HG03432 (cell line): ENCODE results near the gene WDFY1.
A peak's percentile ranks its signal among the peaks of the same experiment; 100 is the strongest.

Source experiments
- ATAC-seq: cut with Tn5 transposase; IDR thresholded peaks from one replicate; pipeline ENCODE4 v1.9.1; 2021; ENCODE audit warnings: mild to moderate bottlenecking, moderate library complexity; ENCODE audit not compliant: unreplicated experiment

WDFY1 gene, protein sequence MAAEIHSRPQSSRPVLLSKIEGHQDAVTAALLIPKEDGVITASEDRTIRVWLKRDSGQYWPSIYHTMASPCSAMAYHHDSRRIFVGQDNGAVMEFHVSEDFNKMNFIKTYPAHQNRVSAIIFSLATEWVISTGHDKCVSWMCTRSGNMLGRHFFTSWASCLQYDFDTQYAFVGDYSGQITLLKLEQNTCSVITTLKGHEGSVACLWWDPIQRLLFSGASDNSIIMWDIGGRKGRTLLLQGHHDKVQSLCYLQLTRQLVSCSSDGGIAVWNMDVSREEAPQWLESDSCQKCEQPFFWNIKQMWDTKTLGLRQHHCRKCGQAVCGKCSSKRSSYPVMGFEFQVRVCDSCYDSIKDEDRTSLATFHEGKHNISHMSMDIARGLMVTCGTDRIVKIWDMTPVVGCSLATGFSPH

DNA sequence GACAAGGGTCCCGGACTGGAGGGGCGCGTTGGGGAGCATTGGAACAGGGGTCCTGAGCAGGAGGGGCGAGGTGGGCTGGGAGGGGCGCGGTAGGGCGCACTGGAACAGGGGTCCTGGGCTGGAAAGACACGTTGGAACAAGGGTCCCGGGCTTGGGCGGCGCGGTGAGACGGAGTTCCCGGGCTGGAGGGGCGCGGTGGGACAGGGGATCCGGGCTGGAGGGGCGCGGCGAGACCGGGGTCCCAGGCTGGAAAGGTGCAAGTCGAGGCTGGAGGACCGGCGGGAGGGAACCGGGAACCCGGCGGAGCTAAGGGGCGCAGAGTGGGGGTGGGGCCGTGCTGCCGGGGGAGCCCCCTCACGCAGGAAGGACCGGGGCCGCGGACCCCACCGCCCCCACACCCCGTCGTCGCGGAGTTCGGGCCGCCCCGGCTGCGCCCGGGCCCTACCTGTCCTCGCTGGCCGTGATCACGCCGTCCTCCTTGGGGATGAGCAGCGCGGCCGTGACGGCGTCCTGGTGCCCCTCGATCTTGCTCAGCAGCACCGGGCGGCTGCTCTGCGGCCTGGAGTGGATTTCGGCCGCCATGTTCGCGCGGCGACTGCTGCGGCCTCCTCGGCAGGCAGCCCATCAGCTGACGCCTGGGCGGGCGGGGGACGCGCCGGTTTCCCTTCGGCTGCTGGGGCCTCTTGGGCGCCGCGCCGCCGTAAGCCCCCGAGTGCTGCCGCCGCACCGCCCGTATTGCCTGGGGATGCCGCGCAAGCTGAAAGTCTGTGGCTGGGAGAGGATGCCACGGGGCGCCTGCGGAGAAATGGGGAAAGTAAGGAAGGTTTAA, at the start of gene WDFY1:
Gene WDFY1 (minus strand): TSS at position 633 of the 829 bp plus-strand sequence. CDS start 51 bp downstream, at position 582.
- ATAC-seq: peak; percentile 88

DNA sequence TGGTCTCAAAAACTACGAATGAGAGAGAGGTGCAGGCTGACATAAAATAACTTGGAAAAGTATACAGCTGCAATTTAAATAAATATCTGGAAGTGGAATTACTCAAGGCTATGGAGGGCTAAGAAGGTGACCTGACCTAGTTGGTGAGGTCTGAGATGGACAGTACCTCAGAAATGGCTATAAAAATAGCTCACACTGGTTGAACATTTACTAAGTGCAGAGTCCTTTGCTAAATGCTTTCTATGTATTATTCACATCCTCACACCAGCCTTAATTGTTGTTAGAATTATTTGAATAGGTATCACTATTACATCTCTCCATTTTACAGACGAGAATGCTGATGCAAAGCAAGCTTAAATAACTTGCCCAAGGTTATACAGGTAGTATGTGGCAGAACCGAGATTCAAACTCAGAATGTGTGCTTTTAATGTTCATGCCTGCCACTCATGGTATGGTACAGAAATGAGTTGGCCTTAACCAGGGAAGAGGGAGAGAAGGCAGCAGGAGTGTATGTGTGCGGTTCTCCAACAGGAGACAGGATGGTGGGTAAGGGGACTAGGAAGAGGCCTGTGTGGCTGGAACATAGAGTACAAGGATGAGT, 49.5 kb upstream of the WDFY1 start:
- ATAC-seq: no peak

DNA sequence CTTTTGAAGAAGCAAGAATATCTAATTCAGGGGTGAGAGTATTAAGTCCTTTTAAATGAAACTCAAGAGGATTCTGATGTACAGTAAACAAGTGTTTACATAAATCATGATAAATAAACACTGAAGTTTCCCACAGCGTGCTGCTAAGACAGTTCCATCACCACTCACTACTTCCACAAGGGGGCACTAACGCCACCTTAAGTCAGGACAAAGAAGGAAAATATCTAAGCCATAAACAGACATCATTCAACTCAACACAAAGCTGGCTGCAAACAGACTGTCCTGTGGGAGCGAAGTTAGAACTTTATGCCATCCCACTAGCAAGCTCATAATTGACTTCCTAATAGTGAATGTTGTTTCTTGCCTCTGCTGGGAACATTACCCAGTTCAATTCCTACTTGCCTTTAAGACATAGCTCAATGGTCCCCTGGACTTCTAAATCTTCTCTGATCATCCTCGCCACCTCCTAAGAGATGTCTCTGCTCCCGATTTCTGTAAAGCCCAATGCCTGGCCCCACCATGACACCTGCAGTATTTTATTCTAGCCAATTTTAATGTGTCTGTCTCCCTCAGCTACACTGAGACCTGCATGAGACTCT, 48.6 kb upstream of the WDFY1 start:
- ATAC-seq: peak; percentile 83

DNA sequence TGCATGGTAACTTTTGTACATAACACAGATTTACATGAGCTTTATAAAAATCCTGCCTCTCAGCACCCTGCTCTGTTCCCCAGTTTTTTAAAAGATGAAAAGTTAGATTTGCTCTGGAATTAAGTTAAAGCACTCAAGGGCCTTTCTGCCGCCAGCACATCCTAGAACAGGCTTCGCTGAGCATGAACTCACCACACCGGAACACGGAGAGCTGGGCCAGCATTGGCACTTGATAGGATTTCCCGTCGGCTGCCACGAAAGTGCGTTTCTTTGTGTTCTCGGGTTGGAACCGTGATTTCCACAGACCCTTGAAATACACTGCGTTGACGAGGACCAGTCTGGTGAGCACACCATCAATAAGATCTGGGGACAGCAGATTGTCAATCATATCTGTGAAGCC, 46.5 kb upstream of the WDFY1 start:
- no peak for ATAC-seq

DNA sequence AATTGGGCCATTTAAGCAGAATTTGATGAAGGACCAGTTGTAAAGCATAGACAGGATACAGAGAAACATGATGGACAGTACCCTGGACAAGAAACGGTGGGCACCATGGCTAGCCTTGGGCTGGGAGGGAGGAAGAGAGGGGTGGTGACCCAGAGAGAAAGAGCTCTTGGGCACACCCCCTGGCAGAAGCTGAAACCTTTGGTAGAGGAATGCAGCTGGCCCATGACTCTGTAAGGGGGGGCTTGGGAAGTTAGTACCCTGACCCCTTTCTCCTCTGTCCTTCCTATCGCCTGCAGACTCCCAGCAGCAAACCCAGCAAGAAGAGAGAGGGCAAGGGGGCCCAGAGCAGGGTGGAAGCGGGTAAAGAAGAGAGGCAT, 44.7 kb upstream of the WDFY1 start:
- ATAC-seq: no peak

DNA sequence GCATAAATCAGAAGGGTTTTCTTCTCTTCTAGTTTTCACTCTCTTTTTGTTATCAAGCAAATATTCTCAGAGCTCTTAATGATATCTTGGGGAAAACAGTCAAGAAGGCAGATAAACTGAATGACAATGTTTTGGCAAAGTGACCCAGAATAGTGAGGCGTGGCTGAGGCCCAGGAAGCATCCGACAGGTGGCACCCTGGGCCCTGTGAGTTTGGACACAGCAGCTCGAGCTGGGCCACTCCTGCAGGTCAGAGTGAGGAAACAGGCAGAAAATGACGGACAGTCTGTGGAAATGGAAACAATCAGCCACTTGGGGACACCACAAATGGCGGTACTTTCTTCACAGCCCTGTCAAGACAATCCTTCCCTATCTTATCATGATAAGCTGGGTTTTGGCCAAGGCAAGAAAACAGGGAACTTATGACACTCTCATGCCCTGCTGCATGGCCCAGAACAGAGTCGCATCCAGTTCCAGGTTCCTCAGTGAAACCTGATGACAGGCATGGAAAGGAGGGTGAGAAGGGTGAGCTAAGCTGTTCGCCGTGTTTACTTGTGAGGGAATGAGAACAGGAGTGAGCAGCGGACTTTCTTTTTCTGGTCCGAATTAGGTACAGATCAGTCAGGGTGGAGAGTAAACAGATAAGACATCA, 44.2 kb upstream of the WDFY1 start:
- no peak for ATAC-seq

DNA sequence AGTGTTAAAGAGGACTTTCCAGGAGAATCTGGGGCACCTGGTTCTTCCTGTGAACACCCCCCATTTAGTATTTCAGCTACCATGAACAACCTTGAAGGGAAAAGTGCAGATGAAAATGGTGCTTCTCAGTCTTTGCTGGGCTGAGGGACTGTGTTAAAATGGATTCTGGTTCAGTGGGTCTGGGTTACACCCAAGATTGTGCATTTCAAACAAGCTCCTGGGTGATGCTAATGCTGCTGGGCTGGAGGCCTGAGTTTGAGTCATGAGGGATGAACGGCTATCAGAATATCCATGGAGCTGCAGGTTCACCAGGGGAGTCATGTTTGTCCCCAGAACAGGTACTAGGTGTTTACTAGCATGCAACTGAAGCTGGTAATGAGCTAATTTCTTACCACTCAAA, 36.1 kb upstream of the WDFY1 start:
- ATAC-seq: no peak

DNA sequence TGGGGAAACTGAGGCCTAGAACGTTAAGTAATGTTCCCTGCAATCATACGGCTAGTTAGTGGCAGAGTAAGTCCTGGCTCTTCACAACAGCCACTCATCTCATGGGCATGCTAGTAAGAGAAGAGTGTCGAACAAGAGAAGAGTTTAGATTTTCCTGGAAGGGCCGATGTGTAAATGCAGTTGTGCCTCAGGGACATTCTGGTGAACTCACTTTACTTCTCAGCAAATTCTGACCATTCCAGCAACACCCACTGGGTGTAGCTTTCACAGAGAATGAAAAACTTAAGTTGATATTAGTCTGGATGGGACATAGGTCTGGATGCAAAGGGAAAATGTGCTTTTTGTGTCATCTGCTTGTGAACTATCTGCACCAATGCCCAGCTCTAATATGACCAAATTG, 35.7 kb upstream of the WDFY1 start:
- ATAC-seq: no peak

DNA sequence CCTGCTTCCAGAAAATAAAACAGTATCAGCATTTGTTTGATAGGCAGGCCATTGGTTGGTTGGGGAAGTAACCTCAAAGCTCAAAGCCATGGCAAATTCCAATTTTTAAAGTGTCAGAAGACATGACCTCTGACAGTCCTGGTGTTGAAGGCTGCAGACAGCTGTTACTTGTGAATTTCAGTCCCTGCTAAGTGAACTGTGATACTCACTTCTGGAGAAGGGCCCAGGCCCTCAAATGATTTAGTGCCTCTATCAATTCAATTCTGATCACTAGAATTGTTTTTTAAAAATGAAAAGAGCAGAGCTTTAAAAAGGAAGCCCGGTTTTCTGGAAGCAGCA, 35.2 kb upstream of the WDFY1 start:
- ATAC-seq: no peak

DNA sequence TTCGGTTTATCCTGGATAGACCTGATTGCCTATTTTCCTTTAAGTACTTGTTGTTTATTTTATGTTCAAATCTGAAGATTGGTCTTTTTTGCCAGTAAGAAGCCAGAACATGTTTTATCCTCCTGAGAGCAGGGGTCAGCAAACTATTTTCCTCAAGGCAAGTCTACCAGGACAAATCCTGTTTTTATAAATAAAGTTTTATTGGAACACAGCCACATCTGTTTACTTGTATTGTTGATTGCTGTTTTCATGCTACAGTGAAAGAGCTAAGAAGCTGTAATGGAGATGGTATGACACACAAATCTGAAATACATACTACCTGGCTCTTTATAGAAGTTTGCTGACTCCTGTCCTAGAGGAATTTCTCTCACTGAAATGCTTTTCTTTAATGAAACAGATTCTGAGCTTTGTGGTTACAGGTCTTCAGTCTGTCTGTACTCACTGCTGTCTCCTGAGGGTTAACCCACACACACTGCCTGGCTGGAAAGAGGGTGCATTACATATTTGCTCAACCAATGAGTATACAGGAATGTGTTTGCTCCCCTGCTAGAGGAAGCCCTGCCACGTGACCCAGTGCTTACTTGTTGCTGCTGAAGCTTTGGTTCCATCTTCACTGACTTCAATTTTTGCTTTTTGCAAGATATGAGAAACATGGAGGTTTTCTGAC, 34.7 kb upstream of the WDFY1 start:
- ATAC-seq: peak; percentile 67

DNA sequence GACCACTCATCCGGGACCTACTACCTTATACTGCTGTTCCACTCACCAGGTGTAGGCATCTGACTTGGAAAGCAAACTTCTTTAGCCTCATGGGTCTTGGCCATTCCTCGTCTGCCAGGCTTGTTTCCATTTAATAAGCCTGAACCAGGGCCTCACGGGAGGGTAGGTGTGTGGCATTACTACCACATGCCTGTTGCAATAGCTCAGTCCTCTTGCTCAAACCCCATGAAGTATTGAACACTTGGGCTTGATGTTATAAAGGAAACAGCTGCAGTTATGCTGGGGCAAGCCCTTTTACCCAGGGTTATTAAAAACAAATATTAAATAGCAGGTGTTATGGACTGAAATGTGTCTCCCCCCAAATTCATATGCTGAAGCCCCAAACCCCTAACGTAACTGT, 33.3 kb upstream of the WDFY1 start:
- ATAC-seq: no peak

DNA sequence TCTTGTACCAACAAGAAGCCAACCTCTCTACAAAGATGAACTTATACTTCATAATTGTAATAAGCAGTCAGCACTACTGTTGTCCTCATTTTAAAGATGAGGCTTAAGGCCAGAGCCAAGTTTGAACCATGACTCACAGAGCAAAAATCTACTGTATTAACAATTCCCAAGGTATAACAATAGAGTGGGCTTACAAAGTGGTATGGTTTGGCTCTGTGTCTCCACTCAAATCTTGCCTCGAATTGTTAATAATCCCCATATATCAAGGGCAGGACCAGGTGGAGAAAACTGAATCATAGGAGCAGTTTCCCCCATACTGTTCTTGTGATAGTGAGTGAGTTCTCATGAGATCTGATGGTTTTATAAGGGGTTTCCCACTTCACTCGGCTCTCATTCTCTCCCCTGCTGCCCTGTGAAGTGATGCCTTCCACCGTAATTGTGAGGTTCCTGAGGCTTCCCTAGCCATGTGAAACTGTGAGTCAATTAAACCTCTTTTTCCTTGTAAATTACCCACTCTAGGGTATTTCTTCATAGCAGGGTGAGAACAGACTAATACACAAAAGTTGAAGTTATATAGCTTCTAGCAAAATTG, 31.6 kb upstream of the WDFY1 start:
- no peak for ATAC-seq

DNA sequence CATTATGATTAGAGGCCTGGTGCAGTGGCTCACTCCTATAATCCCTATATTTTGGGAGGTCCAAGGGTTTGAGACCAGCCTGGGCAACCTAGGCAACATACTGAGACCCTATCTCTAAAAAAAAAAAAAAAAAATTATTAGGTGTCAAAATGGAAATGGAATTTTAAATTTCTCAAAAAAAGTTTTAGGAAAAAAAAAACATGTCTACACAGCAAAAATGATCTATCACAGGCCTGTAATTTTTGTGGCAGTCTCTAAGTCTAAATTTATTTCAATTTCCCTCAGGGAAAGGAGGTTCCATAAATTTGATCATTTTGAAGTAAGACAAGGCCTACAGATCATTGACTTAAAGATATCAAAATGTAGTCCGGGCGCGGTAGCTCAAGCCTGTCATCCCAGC, 28.5 kb upstream of the WDFY1 start:
- ATAC-seq: no peak

DNA sequence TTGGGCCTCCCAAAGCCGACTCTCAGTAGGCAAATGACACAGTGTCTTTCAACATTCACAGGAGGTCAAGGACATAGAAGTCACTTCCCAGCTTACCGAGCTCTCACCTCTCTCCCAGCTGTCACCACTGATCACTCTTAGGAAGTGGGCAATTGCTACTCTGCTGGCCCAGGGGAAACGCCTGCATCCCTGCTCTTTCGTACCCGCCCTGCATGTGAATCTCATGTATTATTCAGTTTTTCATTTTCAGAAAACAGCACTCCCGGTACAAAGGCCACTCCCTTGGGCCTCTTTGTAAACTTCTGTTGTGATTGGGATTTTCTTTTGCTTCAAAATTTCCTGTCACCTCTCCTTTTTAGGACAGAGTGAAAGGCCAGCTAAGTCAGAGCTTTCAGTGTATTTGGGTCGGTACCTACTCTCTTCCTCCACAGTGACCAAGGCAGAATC, 27.5 kb upstream of the WDFY1 start:
- ATAC-seq: no peak

DNA sequence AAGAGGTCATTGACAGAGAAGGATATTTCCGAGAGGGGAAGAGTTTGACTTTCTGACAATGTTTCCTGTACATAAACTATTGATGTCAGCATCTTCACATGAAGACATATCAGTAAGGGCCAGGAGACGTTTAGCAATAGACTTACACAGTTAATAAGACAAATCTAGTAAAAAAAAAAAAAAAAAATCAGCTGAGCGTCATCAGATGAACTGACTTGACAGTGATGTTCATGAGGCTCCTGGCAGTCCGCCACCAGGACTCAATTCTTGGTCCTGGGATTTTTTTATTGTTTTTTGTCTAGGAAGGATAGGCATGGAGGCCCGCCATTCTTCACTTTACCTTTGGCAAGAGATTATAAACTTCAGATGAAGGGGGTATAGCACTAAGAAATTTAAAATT, 26.6 kb upstream of the WDFY1 start:
- ATAC-seq: no peak

DNA sequence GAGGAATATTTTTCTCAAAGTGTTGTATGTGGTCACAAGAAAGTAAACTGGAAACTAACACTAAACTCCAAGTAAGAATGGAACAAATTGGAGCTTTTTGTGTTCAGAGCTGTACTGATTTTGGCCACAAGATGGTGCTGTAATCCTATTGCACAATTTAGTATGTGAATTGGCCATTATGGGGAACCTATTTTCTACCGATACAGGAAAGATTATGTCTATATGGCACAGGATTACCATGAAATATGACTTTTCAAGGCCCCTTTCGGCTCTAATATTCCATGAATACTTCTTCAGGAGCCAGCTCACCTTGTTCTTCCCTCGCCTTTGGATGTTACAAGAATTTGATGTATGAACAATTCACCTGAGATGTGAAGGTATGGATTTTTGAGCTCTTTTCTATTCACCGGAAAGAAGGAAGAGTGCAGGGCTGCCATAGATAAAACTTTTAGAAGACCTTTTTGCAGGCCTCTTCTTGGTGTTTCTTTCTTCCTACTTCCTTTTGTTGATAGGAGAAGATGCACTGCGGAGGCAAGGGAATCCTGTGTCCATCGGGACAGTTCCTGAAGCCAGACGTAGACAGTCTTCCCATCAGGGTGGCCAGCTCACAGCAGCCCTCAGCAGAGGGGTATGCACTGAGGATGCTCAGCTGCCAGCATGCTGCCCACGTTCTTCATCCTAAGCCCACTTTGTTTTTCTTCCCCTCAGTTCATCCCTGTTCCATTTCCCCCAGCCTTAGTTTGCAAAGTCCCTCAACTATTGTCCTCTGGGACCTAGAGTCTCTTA, 25.4 kb upstream of the WDFY1 start:
- peak; percentile 78 for ATAC-seq

DNA sequence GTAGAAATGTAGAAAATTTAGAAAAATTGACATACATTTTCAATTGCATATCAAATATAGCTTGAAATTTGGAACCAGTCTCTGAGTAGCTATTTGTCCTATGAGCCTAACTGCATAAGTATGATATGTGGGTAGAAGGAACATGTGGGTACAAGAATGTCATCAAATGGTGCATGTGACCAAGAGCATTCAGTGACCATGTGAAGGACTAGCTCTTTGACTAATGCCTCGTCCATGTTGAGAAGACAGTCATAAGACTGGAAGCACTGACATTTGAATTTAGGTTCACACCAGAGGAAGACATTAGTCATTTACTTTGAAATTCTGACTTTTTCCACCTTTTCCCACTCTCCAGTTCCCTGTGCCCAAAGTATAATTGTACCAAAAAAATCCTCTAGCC, 24.7 kb upstream of the WDFY1 start:
- ATAC-seq: no peak

DNA sequence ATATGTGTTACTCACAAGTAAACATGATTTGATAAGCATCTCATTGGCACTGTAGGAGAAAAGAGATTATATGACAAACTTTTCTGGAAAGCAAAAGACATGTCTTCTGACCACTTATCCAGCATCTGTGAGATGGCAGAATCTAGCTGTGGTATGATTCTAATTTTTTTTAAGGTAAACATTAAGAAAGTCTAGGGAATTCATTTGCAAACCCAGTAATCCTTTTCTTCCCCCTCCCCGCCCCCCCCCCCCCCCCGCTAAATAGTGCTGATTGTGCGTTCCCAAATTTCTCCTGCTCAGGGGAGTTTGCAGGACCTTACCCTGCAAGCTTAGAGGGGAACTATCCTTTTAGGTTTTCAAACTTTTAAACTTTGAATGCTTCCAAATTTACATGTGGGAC, 24.2 kb upstream of the WDFY1 start:
- no peak for ATAC-seq

DNA sequence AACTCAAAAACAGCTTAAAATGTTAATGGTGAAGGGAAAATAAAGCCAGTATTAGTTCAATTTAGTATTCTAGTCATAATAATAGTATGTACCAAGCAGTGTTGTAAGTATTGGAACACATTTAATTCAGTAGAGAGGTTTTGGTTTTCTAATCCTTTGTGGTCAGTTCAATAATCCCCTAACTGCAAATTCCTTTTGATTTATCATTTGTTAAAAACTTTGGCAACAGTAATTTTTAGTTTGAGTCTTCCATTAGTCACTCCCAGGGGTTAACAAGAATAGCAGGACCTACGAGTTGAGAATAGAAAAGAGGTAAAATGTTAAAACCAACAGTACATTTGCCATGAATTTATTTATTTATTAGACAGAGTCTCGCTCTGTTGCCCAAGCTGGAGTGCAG, 22.8 kb upstream of the WDFY1 start:
- no peak for ATAC-seq
